Glomerular visceral epithelial cell (primary cell): Measurements from ENCODE around the gene FKBP10.
"Not testable (repeated sequence)": the region's sequence is repeated elsewhere in the genome, so short reads cannot be mapped to it uniquely, and the experiment has no call there.

ENCODE experiments used
- DNase-seq: peaks from one replicate; pipeline ENCODE4 v3.0.0-alpha.2; 2016; ENCODE audit errors: extremely low spot score

Gene FKBP10

GRCh38 chr17:41812381-41813151 lies at the start of gene FKBP10:
Gene FKBP10, plus strand, starts transcription at chr17:41813004. Its CDS starts 31 bp downstream, at chr17:41813035.
- peak; percentile 65 for DNase-seq

GRCh38 chr17:41763327-41763726 lies 49.5 kb upstream of the FKBP10 start:
- no peak for DNase-seq

GRCh38 chr17:41766135-41766534 lies 46.7 kb upstream of the FKBP10 start:
- DNase-seq: no peak

GRCh38 chr17:41767324-41768042 lies 45.3 kb upstream of the FKBP10 start:
- no peak for DNase-seq

- DNase-seq: no peak
Observed at GRCh38 chr17:41768682-41769288, 44.0 kb upstream of the FKBP10 start.

GRCh38 chr17:41769346-41769862 lies 43.4 kb upstream of the FKBP10 start:
- DNase-seq: no peak

GRCh38 chr17:41769985-41770384 lies 42.8 kb upstream of the FKBP10 start:
- no peak for DNase-seq

- no peak for DNase-seq
Observed at GRCh38 chr17:41771389-41772206, 41.2 kb upstream of the FKBP10 start.

- DNase-seq: no peak
Observed at GRCh38 chr17:41772218-41772585, 40.6 kb upstream of the FKBP10 start.

GRCh38 chr17:41772586-41773189 lies 40.1 kb upstream of the FKBP10 start:
- no peak for DNase-seq

- peak; percentile 92 for DNase-seq
Observed at GRCh38 chr17:41773190-41773588, 39.6 kb upstream of the FKBP10 start.

GRCh38 chr17:41773731-41774193 lies 39.0 kb upstream of the FKBP10 start:
- no peak for DNase-seq

- no peak for DNase-seq
Observed at GRCh38 chr17:41775394-41776226, 37.2 kb upstream of the FKBP10 start.

- not testable (repeated sequence) for DNase-seq
Observed at GRCh38 chr17:41776262-41776900, 36.4 kb upstream of the FKBP10 start.

- DNase-seq: peak; percentile 91
Observed at GRCh38 chr17:41777157-41777573, 35.6 kb upstream of the FKBP10 start.

- peak; percentile 93 for DNase-seq
Observed at GRCh38 chr17:41777574-41778188, 35.1 kb upstream of the FKBP10 start.

GRCh38 chr17:41779954-41780353 lies 32.9 kb upstream of the FKBP10 start:
- no peak for DNase-seq

- DNase-seq: no peak
Observed at GRCh38 chr17:41781404-41782110, 31.2 kb upstream of the FKBP10 start.

- DNase-seq: no peak
Observed at GRCh38 chr17:41782142-41782541, 30.7 kb upstream of the FKBP10 start.
